Transverse colon (tissue), 4 donors: ENCODE results near the gene ESYT1. TPM values are rescaled to one million over a fixed set of nuclear protein-coding genes. Genes with fewer than 3 reads are reported as not detected.

ENCODE experiments used
- DNase-seq: peaks from one replicate; pipeline ENCODE4 v3.0.0-alpha.2; 2019
- H3K27ac ChIP-seq, 4 donors: fragments of 200-600 bp; sonication (generic); 2 replicates each; pipeline ENCODE4 v1.5.1; 2016 to 2018; ENCODE audit warnings: inconsistent platforms in 4 of 4
- H3K27me3 ChIP-seq: fragments of 200-600 bp; sonication (generic); 2 replicates; pipeline ENCODE4 v1.5.1; 2017; ENCODE audit warnings: inconsistent platforms
- H3K36me3 ChIP-seq, 4 donors: fragments of 200-600 bp; sonication (generic); 2 replicates each; pipeline ENCODE4 v1.5.1; 2017 to 2019; ENCODE audit warnings: inconsistent platforms in 4 of 4
- H3K4me1 ChIP-seq, 4 donors: fragments of 200-600 bp; sonication (generic); 2 replicates each; pipeline ENCODE4 v1.5.1; 2017 to 2020; ENCODE audit warnings: inconsistent platforms in 4 of 4
- H3K4me3 ChIP-seq, 4 donors: fragments of 200-600 bp; sonication (generic); 1 replicate in 1 of 4; 2 replicates in 3 of 4; pipeline versions ENCODE4 v1.5.1 to v1.6.1; 2017 to 2019; ENCODE audit warnings: inconsistent platforms in 4 of 4
- H3K9me3 ChIP-seq, 2 donors: fragments of 200-600 bp; sonication (generic); 2 replicates each; pipeline ENCODE4 v1.5.1; 2017 to 2019; ENCODE audit warnings: inconsistent platforms in 2 of 2
- EP300 ChIP-seq: sonication (generic); formaldehyde crosslinking; IDR thresholded peaks from one replicate; pipeline ENCODE4 v1.6.1; 2017; ENCODE audit warnings: antibody characterized with exemption, low read depth
- POLR2A ChIP-seq: fragments of 450-650 bp; IDR thresholded peaks from one replicate; pipeline ENCODE4 v1.6.1; 2016; ENCODE audit warnings: antibody characterized with exemption, mild to moderate bottlenecking, moderate library complexity
- POLR2AphosphoS5 ChIP-seq, 3 donors: sonication (generic); formaldehyde crosslinking; IDR thresholded peaks; one replicate each; pipeline ENCODE4 v1.6.1; 2016; ENCODE audit warnings: antibody characterized with exemption in 3 of 3
- WGBS, 2 donors: methylation state at CpG; one replicate each; pipeline ENCODE4 v1.1.5; 2018; ENCODE audit warnings: low coverage in 1 of 2; 5-methylcytosine and 5-hydroxymethylcytosine counted together
- in situ Hi-C, 4 donors: fragments of 200-750 bp; cut with MboI; loops; one replicate each; pipeline versions ENCODE4 v1.15.0 to v1.15.1; 2017; ENCODE audit warnings: low sequenced_read_pairs in 3 of 4, low pct_ligation_motif_present in 1 of 4, low pct_unique_long_range_greater_than_20kb in 1 of 4
- intact Hi-C: fragments of 100-400 bp; cut with DNase I; formaldehyde crosslinking; loops from one replicate; pipeline ENCODE4 v1.15.1; 2023; ENCODE audit warnings: low total_unique reads
- total RNA-seq, 4 donors: library from RNA; depleted of rRNA; stranded (reverse); fragments of >200 nt; gene quantifications; one replicate each; pipeline ENCODE4 v1.1.0, GENCODE V29; 2016
- TF ChIP-seq, protein P1 (sequence below), 5 experiments: fragments of 200-600 bp in 3 of 5; fragments of 450-650 bp in 2 of 5; sonication (generic) in 3 of 5; IDR thresholded peaks; 1 replicate in 2 of 5; 2 replicates in 3 of 5; pipeline ENCODE4 v1.5.1; 2016 to 2017; ENCODE audit warnings: antibody characterized with exemption in 5 of 5, inconsistent platforms in 3 of 5, mild to moderate bottlenecking in 2 of 5, moderate library complexity in 1 of 5

Gene ESYT1
- total RNA-seq, 4 donors from 2014 or later: 94.2 to 133 (median 97.9) TPM

DNA sequence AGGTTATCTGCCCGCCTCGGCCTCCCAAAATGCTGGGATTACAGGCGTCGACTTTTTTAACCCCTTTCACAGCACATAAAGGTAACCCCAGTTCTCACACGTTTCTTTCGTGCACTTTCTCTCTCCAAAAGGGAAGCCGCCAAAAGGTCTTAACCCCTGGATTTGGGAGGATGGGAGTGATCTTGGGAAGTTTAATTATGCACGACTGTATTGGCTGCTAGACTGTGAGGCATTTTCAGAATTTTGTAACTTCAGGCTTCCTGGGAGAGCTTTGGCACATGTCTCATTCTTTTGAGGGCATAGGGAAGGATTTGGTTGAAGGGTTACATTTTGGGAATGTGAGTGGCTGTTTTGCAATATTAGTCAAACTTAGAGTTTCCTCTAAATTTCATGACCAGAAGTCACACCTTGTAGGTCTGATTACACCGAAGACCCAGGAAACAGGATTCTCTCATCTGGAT, 62.7 kb downstream of the ESYT1 start:
- intact Hi-C loops: no loop called here
- WGBS, 2 donors: 26 to 39% methylated on average over 5 to 9 of the region's 9 CpGs
- in situ Hi-C loops: loop anchor here in 2 of 4 donors (5.0 to 10.0 kb wide), 2 partner anchors 274 to 277 kb away; partner anchors contain the start of gene SPRYD4 (in 2 of the 2)

DNA sequence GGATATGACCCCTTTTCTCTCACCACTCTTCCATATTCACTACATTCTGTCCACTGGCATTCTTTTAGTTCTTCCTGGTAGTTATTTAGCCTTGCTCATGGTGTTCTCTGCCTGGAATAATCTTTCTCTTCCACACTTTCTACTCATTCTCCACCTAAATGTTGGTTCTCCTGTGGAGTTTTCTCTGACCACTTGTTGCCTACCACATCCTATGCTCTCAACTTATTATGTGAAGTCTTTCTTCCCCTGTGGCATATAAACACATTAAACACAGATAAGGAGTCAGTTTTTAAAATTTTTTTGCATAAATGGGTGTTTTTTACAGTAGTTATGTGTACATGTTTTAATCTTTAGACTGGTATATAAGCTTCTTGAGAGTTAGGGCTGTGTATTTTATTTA, 64.5 kb downstream of the ESYT1 start:
- Histone ChIP-seq H3K4me3 (no peak overlapping the region), H3K27me3 (no peaks in the 10 kb centered on the region), H3K27ac (no peak overlapping the region), H3K9me3 (no peaks in the 10 kb centered on the region), H3K4me1 (peaks cover 6 to 18% (median 14%) of the 10 kb centered on the region in 4 donors), H3K36me3 (no peaks in the 10 kb centered on the region)
- DNase-seq: no peak
- intact Hi-C loops (loop anchor here (2.0 kb wide), 1 partner anchor 32 kb away; the partner anchor contains the start of gene NABP2), in situ Hi-C loops (loop anchor here in 2 of 4 donors (5.0 to 10.0 kb wide), 2 partner anchors 272 to 275 kb away; partner anchors contain the start of gene SPRYD4 (in 2 of the 2))
- no peak for TF ChIP-seq POLR2A
- TF ChIP-seq, protein P1, sequence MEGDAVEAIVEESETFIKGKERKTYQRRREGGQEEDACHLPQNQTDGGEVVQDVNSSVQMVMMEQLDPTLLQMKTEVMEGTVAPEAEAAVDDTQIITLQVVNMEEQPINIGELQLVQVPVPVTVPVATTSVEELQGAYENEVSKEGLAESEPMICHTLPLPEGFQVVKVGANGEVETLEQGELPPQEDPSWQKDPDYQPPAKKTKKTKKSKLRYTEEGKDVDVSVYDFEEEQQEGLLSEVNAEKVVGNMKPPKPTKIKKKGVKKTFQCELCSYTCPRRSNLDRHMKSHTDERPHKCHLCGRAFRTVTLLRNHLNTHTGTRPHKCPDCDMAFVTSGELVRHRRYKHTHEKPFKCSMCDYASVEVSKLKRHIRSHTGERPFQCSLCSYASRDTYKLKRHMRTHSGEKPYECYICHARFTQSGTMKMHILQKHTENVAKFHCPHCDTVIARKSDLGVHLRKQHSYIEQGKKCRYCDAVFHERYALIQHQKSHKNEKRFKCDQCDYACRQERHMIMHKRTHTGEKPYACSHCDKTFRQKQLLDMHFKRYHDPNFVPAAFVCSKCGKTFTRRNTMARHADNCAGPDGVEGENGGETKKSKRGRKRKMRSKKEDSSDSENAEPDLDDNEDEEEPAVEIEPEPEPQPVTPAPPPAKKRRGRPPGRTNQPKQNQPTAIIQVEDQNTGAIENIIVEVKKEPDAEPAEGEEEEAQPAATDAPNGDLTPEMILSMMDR (IDR thresholded peaks at IDR 0.05): no peak
- TF ChIP-seq EP300: no peak
- TF ChIP-seq POLR2AphosphoS5 (IDR thresholded peaks at IDR 0.05): no peak

More for the DNA sequence above, 62.7 kb downstream of the ESYT1 start:
- TF ChIP-seq, protein P1 (IDR thresholded peaks at IDR 0.05): no peak
- TF ChIP-seq EP300 (no peak), POLR2A (no peak), POLR2AphosphoS5 (IDR thresholded peaks at IDR 0.05) (no peak)
- Histone ChIP-seq H3K4me1 (peaks cover 12 to 28% (median 22%) of the 10 kb centered on the region in 4 donors), H3K27me3 (no peaks in the 10 kb centered on the region), H3K27ac (peak overlapping the region; percentile 95 to 100 (median 99)), H3K36me3 (peaks cover 0 to 4% (median 1%) of the 10 kb centered on the region in 4 donors), H3K9me3 (no peaks in the 10 kb centered on the region), H3K4me3 (peak overlapping the region in 3 of 4 donors; percentile 87 to 99 (median 98))
- no peak for DNase-seq

DNA sequence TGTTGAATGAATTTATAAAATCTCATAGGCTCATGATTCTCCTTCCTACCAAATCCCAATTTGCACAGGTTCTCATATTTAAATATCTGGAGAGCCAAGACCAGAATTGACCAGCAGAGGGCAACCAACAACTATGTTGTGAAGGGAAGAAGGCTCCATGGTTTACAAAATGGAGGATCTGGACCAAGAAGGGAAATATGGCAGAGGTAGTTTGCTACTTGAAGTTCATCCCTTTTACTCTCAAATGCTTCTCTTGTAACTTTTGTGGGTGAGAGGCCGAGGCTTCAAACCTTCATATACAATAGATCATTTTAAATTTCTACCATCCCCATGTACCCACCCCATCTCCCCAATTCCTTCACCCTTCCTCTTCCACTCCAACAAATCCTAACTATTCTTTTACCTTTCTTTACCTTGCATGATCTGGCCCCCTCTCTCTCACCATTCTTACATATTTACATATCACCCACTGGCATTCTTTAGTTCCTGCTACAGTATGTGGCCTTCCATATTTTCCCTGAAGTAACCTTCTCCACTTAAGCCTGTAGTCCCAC, 65.0 kb downstream of the ESYT1 start:
- Histone ChIP-seq H3K4me3 (no peak overlapping the region), H3K27me3 (no peaks in the 10 kb centered on the region), H3K9me3 (no peaks in the 10 kb centered on the region), H3K36me3 (no peaks in the 10 kb centered on the region), H3K27ac (no peak overlapping the region), H3K4me1 (peaks cover under 1 to 13% (median 9%) of the 10 kb centered on the region in 4 donors)
- in situ Hi-C loops (loop anchor here in 2 of 4 donors (5.0 to 10.0 kb wide), 2 partner anchors 272 to 274 kb away; partner anchors contain the start of gene SPRYD4 (in 2 of the 2)), intact Hi-C loops (loop anchor here (2.0 kb wide), 1 partner anchor 32 kb away; the partner anchor contains the start of gene NABP2)
- WGBS, 2 donors: 38 to 47% methylated on average over 1 of the region's 1 CpG
- DNase-seq: peak; percentile 84
- TF ChIP-seq, protein P1 (IDR thresholded peaks at IDR 0.05): peak; percentile 75 to 93 (median 80)
- TF ChIP-seq POLR2AphosphoS5 (IDR thresholded peaks at IDR 0.05): no peak

Other genes with a start within 250 kb of the ESYT1 start
- gene PYM1, start 200.4 kb upstream of the ESYT1 start, total RNA-seq: 10 to 100 TPM; 35.2 to 56.4 (median 47.8) TPM
- 100 to 1,000 TPM; 101 to 268 (median 138) TPM for gene DGKA, start 197.1 kb upstream of the ESYT1 start, total RNA-seq
- gene PMEL, start 162.2 kb upstream of the ESYT1 start, total RNA-seq: 1 to 10 TPM in 3 of 4 donors, not detected in 1; 2.4 to 7.0 (median 4.9) TPM
- gene CDK2, start 161.4 kb upstream of the ESYT1 start, total RNA-seq: 10 to 100 TPM in 3 of 4 donors, 1 to 10 TPM in 1; 6.7 to 22.3 (median 11.1) TPM
- 10 to 100 TPM; 66.3 to 97.5 (median 88.4) TPM for gene RAB5B, start 154.2 kb upstream of the ESYT1 start, total RNA-seq
- gene SUOX, start 131.0 kb upstream of the ESYT1 start, total RNA-seq: 10 to 100 TPM; 30.1 to 45.3 (median 33.9) TPM
- 1 to 10 TPM; 1.9 to 6.2 (median 3.9) TPM for gene IKZF4, start 107.2 kb upstream of the ESYT1 start, total RNA-seq
- gene RPS26, start 86.3 kb upstream of the ESYT1 start, total RNA-seq: 1,000 to 10,000 TPM in 2 of 4 donors, 100 to 1,000 TPM in 2; 283 to 2,670 (median 937) TPM
- 100 to 1,000 TPM; 270 to 634 (median 340) TPM for gene ERBB3, start 48.1 kb upstream of the ESYT1 start, total RNA-seq
- gene PA2G4, start 23.7 kb upstream of the ESYT1 start, total RNA-seq: 10 to 100 TPM; 22.1 to 63.0 (median 44.8) TPM
- 1,000 to 10,000 TPM in 2 of 4 donors, 100 to 1,000 TPM in 2; 841 to 2,950 (median 1,684) TPM for gene RPL41, start 11.6 kb upstream of the ESYT1 start, total RNA-seq
- 10 to 100 TPM in 1 of 4 donors, 1 to 10 TPM in 3; 3.7 to 10.1 (median 4.5) TPM for gene ZC3H10, start 10.0 kb upstream of the ESYT1 start, total RNA-seq
- gene MYL6B, start 24.3 kb downstream of the ESYT1 start, total RNA-seq: 10 to 100 TPM in 3 of 4 donors, not detected in 1; 26.4 to 30.0 (median 26.7) TPM
- gene MYL6, start 30.1 kb downstream of the ESYT1 start, total RNA-seq: 1,000 to 10,000 TPM; 1,233 to 3,440 (median 2,458) TPM
- gene SMARCC2, start 61.2 kb downstream of the ESYT1 start, total RNA-seq: 100 to 1,000 TPM in 3 of 4 donors, 10 to 100 TPM in 1; 63.8 to 231 (median 135) TPM
- gene RNF41, start 93.7 kb downstream of the ESYT1 start, total RNA-seq: 10 to 100 TPM; 39.0 to 51.3 (median 42.7) TPM
- 10 to 100 TPM in 3 of 4 donors, 1 to 10 TPM in 1; 4.9 to 26.8 (median 15.5) TPM for gene NABP2, start 96.1 kb downstream of the ESYT1 start, total RNA-seq
- 100 to 1,000 TPM; 225 to 325 (median 283) TPM for gene SLC39A5, start 101.8 kb downstream of the ESYT1 start, total RNA-seq
- gene ANKRD52, start 130.1 kb downstream of the ESYT1 start, total RNA-seq: 100 to 1,000 TPM in 1 of 4 donors, 10 to 100 TPM in 3; 28.4 to 120 (median 40.0) TPM
- 10 to 100 TPM in 3 of 4 donors, 1 to 10 TPM in 1; 6.7 to 51.5 (median 27.9) TPM for gene COQ10A, start 138.7 kb downstream of the ESYT1 start, total RNA-seq
- gene CS, start 172.1 kb downstream of the ESYT1 start, total RNA-seq: 100 to 1,000 TPM in 3 of 4 donors, 10 to 100 TPM in 1; 92.4 to 297 (median 213) TPM
- 10 to 100 TPM; 34.0 to 87.2 (median 51.8) TPM for gene CNPY2, start 187.7 kb downstream of the ESYT1 start, total RNA-seq
- gene PAN2, start 205.7 kb downstream of the ESYT1 start, total RNA-seq: 100 to 1,000 TPM in 1 of 4 donors, 10 to 100 TPM in 3; 45.2 to 206 (median 58.0) TPM
- gene IL23A, start 210.6 kb downstream of the ESYT1 start, total RNA-seq: 1 to 10 TPM in 1 of 4 donors, not detected in 3; 1.3 TPM
- 100 to 1,000 TPM in 3 of 4 donors, 10 to 100 TPM in 1; 85.6 to 192 (median 115) TPM for gene STAT2, start 231.8 kb downstream of the ESYT1 start, total RNA-seq
- not detected for gene APOF, start 234.6 kb downstream of the ESYT1 start, total RNA-seq